ENCODE measurements around the gene GRK5.

GRCh38 chr10:119252470-119253151 lies 45.2 kb downstream of the GRK5 start:
- no peak for TF ChIP-seq EZH2phosphoT487 (IDR thresholded peaks at IDR 0.05)
- TF ChIP-seq CTCF (IDR thresholded peaks at IDR 0.05): no peak
